Heart left ventricle (tissue), 13 donors: ENCODE data around the gene IRF2BPL.

Experiments
- CTCF ChIP-seq, 12 donors: fragments of 200-600 bp; sonication (generic) in 4 of 12; IDR thresholded peaks; one replicate each; pipeline versions ENCODE4 v1.5.0 to v1.8.0; 2018 to 2022; ENCODE audit warnings: antibody characterized with exemption in 12 of 12, mild to moderate bottlenecking in 5 of 12
- POLR2A ChIP-seq, 2 donors: fragments of 450-650 bp; IDR thresholded peaks; one replicate each; pipeline ENCODE4 v1.6.1; 2017; ENCODE audit warnings: antibody characterized with exemption in 2 of 2, mild to moderate bottlenecking in 2 of 2, moderate library complexity in 2 of 2
- donor health status: ischemic (EF 13 %, LVEDD 7.1; RV severe dilation, severe dysfunction).
- donor health status: DM: no; HTN: yes; CAD: no.
- donor health status: DM: no; HTN: no; CAD: no.
- donor health status: ischemic (EF 25% LVEDD 6.9; RV normal size, moderate dysfunction).
- donor health status: ischemic (EF 25% LVEDD 5.7; RV mildly dilated, moderate dysfunction).
- donor health status: ischemic (EF 35%, LVEDD 5.7; RV mildly dilated, moderate dysfunction).
- donor health status: nonischemic (EF 11% LVEDD 7.7; RV severe dilation, severe dysfunction).
- donor health status: DM: yes; HTN: yes; CAD: no.
- donor health status: PGD.
- donor health status: ischemic (EF 29% LVEDD 5.4; RV normal size, mild dysfunction).
- donor health status: nonischemic (EF 23%, LVEDD 6.1; RV moderate dilation, normal function).

GRCh38 chr14:77046721-77047120 is 18.2 kb upstream of the IRF2BPL start:
- TF ChIP-seq CTCF (IDR thresholded peaks at IDR 0.05) (no peak), POLR2A (IDR thresholded peaks at IDR 0.05) (no peak)
